Esophagus squamous epithelium (tissue), 4 donors: ENCODE results near the gene IL1RL2.

Source experiments
- POLR2A ChIP-seq, 4 donors: fragments of 450-650 bp; IDR thresholded peaks; one replicate each; pipeline ENCODE4 v1.6.1; 2017; ENCODE audit warnings: antibody characterized with exemption in 4 of 4, mild to moderate bottlenecking in 4 of 4, moderate library complexity in 3 of 4
- TF ChIP-seq, protein P1 (sequence below), 6 experiments: fragments of 450-650 bp in 4 of 6; fragments of 200-600 bp in 2 of 6; sonication (generic) in 2 of 6; IDR thresholded peaks; one replicate each; pipeline ENCODE4 v1.5.1; 2016 to 2019; ENCODE audit warnings: antibody characterized with exemption in 6 of 6, mild to moderate bottlenecking in 4 of 6, moderate library complexity in 4 of 6

DNA sequence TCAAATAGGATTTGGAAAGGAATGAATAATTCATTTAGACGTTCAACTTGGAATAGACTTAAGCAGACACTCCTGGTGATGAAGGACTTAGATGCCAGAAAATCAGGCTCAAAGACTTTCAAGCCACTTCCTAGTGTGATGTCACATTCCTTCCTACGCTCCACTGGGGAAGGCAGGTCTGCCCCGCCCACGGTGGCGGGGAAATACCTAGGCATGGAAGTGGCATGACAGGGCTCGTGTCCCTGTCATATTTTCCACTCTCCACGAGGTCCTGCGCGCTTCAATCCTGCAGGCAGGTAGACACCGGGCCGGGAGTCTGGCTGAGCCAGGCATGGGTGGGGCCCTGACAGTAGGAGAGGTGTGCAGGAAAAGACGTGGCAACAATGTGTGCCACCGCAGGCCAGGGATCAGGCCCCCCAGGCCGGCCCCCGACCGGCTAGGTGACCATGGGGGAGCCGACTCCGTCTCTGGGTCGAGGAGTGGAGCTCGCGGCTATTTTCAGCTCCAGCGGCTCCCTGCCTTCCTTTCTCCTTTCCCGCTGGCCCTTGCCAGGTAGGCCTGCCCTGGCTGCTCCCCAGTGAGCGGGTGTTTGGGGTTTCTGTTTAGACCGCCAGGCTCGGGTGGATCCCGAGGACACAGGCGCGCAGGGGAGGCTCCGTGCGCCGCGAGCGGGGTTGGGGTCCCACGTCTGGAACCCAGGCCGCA lies at the start of gene IL1RL2:
- TF ChIP-seq, protein P1, sequence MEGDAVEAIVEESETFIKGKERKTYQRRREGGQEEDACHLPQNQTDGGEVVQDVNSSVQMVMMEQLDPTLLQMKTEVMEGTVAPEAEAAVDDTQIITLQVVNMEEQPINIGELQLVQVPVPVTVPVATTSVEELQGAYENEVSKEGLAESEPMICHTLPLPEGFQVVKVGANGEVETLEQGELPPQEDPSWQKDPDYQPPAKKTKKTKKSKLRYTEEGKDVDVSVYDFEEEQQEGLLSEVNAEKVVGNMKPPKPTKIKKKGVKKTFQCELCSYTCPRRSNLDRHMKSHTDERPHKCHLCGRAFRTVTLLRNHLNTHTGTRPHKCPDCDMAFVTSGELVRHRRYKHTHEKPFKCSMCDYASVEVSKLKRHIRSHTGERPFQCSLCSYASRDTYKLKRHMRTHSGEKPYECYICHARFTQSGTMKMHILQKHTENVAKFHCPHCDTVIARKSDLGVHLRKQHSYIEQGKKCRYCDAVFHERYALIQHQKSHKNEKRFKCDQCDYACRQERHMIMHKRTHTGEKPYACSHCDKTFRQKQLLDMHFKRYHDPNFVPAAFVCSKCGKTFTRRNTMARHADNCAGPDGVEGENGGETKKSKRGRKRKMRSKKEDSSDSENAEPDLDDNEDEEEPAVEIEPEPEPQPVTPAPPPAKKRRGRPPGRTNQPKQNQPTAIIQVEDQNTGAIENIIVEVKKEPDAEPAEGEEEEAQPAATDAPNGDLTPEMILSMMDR (IDR thresholded peaks at IDR 0.05) = no peak
- TF ChIP-seq POLR2A (IDR thresholded peaks at IDR 0.05) = peak in 1 of 4 donors; percentile 19
